Keratinocyte (primary cell): Measurements from ENCODE around the gene C1orf87. TPM values are rescaled to one million over a fixed set of nuclear protein-coding genes. Genes with fewer than 3 reads are reported as not detected.

Experiments used
- DNase-seq: peaks from one replicate; pipeline ENCODE4 v3.0.0-alpha.2; 2011; ENCODE audit warnings: low read depth, missing footprints, low spot score
- FAIRE-seq: peaks from 2 replicates; lab custom pipeline; 2011; peaks lifted over from hg19 to GRCh38; lab: Jason Lieb, UNC
- H2AFZ ChIP-seq: 2 replicates; pipeline ENCODE4 v1.6.0; 2012; ENCODE audit warnings: low read length, control low read depth, inconsistent platforms; ENCODE audit not compliant: control insufficient read depth
- H3K27ac ChIP-seq: 2 replicates; pipeline ENCODE4 v1.5.1; 2011; ENCODE audit warnings: low read length; ENCODE audit not compliant: control insufficient read depth, insufficient read depth
- H3K27me3 ChIP-seq: 3 replicates; pipeline ENCODE4 v1.6.0; 2011; ENCODE audit warnings: low read length; ENCODE audit not compliant: control insufficient read depth, insufficient read depth; ENCODE audit errors: extremely low read depth
- H3K36me3 ChIP-seq, 2 experiments: 2 replicates in 1 of 2; 3 replicates in 1 of 2; pipeline ENCODE4 v1.5.1; 2011; ENCODE audit warnings: low read length in 2 of 2, mild to moderate bottlenecking in 1 of 2; ENCODE audit not compliant: control insufficient read depth in 2 of 2, insufficient read depth in 2 of 2; ENCODE audit errors: extremely low read depth in 1 of 2
- H3K4me1 ChIP-seq: 3 replicates; pipeline ENCODE4 v1.5.1; 2011; ENCODE audit warnings: low read length; ENCODE audit not compliant: control insufficient read depth, insufficient read depth; ENCODE audit errors: extremely low read depth
- H3K4me2 ChIP-seq: 3 replicates; pipeline ENCODE4 v1.6.0; 2011; ENCODE audit warnings: low read depth, low read length; ENCODE audit not compliant: control insufficient read depth, insufficient read depth; ENCODE audit errors: extremely low read depth
- H3K4me3 ChIP-seq, 3 experiments: fragments of 200-600 bp in 1 of 3; sonication (generic) in 1 of 3; 2 replicates in 2 of 3; 3 replicates in 1 of 3; pipeline ENCODE4 v1.5.1; 2011 to 2016; ENCODE audit warnings: low read length in 3 of 3, mild to moderate bottlenecking in 3 of 3, control low read depth in 2 of 3, inconsistent platforms in 1 of 3, low read depth in 1 of 3, mixed read lengths in 1 of 3, mixed run types in 1 of 3, moderate library complexity in 1 of 3; ENCODE audit not compliant: control insufficient read depth in 2 of 3, insufficient read depth in 2 of 3; ENCODE audit errors: extremely low read depth in 1 of 3
- H3K79me2 ChIP-seq: 2 replicates; pipeline ENCODE4 v1.6.0; 2012; ENCODE audit warnings: low read length; ENCODE audit not compliant: control insufficient read depth, insufficient read depth
- H3K9ac ChIP-seq: 3 replicates; pipeline ENCODE4 v1.6.0; 2011; ENCODE audit warnings: low read length; ENCODE audit not compliant: control insufficient read depth, insufficient read depth; ENCODE audit errors: extremely low read depth
- H3K9me1 ChIP-seq: 3 replicates; pipeline ENCODE4 v1.6.0; 2011; ENCODE audit warnings: low read length; ENCODE audit not compliant: control insufficient read depth, insufficient read depth; ENCODE audit errors: extremely low read depth
- H3K9me3 ChIP-seq: 2 replicates; pipeline ENCODE4 v1.5.1; 2012; ENCODE audit warnings: low read depth, low read length; ENCODE audit not compliant: control insufficient read depth
- H4K20me1 ChIP-seq: 3 replicates; pipeline ENCODE4 v1.6.0; 2011; ENCODE audit warnings: low read length; ENCODE audit not compliant: control insufficient read depth, insufficient read depth; ENCODE audit errors: extremely low read depth
- CTCF ChIP-seq, 3 experiments: IDR thresholded peaks in 1 of 3; conservative IDR thresholded peaks in 1 of 3; optimal IDR thresholded peaks in 1 of 3; 2 replicates in 2 of 3; 3 replicates in 1 of 3; pipeline versions ENCODE3 to v1.5.1; 2011; ENCODE audit warnings: low read length in 3 of 3, mild to moderate bottlenecking in 3 of 3, moderate library complexity in 2 of 3, control low read depth in 1 of 3, inconsistent platforms in 1 of 3; ENCODE audit not compliant: insufficient read depth in 2 of 3; ENCODE audit errors: extremely low read depth in 1 of 3
- EZH2 ChIP-seq: IDR thresholded peaks from one replicate; pipeline ENCODE4 v1.6.1; 2012; ENCODE audit warnings: inconsistent platforms, mild to moderate bottlenecking, low read length, moderate library complexity
- dilution Hi-C: fragments of 300-500 bp; cut with MboI; formaldehyde crosslinking; loops from one replicate; pipeline ENCODE4 v1.7.0; 2020; ENCODE audit warnings: low sequenced_read_pairs; ENCODE audit not compliant: extremely low pct_ligation_motif_present
- polyA plus RNA-seq, 5 experiments: library from polyadenylated mRNA; depleted of rRNA in 3 of 5; stranded (reverse) in 3 of 5; stranded (forward) in 1 of 5; unstranded in 1 of 5; fragments of >200 nt; gene quantifications; 1 replicate in 1 of 5; 2 replicates in 3 of 5; 3 replicates in 1 of 5; pipeline versions ENCODE4 v1.2.1 to v1.2.3, GENCODE V29; 2011 to 2012; ENCODE audit warnings: missing spikeins in 2 of 5, low read depth in 1 of 5, low replicate concordance in 1 of 5

The C1orf87 gene
- polyA plus RNA-seq, 1 donor (not counting 4 experiments of a cell fraction or from before 2014, with no cell fraction given): not detected

- dilution Hi-C loops: no loop called here
Measured at GRCh38 chr1:60087681-60088080, 14.1 kb upstream of the C1orf87 start.

DNA sequence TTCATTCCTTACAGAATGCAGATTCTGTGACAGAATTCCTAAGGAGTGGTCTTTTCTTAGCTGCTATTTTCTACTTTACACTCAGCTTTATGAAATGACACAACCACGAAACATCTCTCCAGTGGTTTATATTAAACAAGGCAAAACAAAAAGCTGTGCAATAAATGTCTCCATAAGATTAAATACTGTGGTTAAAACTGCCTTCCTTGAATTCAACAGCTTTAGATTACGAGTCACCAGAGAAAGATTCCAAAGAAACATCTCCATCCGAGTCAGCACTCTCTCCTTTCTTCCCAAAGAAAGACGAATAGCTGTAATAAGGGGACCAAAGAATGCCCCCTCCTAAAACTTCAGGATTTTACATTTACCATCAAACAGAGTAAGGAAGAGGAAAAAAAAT lies 4.6 kb upstream of the C1orf87 start:
- no peaks in the 10 kb centered on the region for H3K79me2 ChIP-seq
- no peaks in the 10 kb centered on the region for H3K4me1 ChIP-seq
- no peak for FAIRE-seq
- H3K4me3 ChIP-seq: no peak overlapping the region
- H3K36me3 ChIP-seq: no peaks in the 10 kb centered on the region
- H3K9me1 ChIP-seq: no peaks in the 10 kb centered on the region
- no peak overlapping the region for H3K9ac ChIP-seq
- TF ChIP-seq CTCF (optimal IDR thresholded peaks at IDR 0.05 in 1 of 3, IDR thresholded peaks at IDR 0.05 in 1 of 3, conservative IDR thresholded peaks at IDR 0.05 in 1 of 3; ENCODE audit: extremely low read depth in 1 of 3, insufficient read depth in 2 of 3, low read length in 3 of 3) (no peak), EZH2 (no peak)
- no peaks in the 10 kb centered on the region for H4K20me1 ChIP-seq
- H3K27me3 ChIP-seq: peaks cover 25% of the 10 kb centered on the region
- no peak overlapping the region for H3K27ac ChIP-seq
- no peak overlapping the region for H3K4me2 ChIP-seq
- dilution Hi-C loops: no loop called here
- DNase-seq: no peak
- no peaks in the 10 kb centered on the region for H3K9me3 ChIP-seq
- H2AFZ ChIP-seq: no peak overlapping the region

More at GRCh38 chr1:60087681-60088080, 14.1 kb upstream of the C1orf87 start:
- Histone ChIP-seq H3K27me3 (no peaks in the 10 kb centered on the region), H3K4me2 (no peak overlapping the region), H3K27ac (no peak overlapping the region), H3K9ac (no peak overlapping the region), H4K20me1 (no peaks in the 10 kb centered on the region), H3K79me2 (no peaks in the 10 kb centered on the region), H3K36me3 (no peaks in the 10 kb centered on the region), H3K9me3 (no peaks in the 10 kb centered on the region), H3K4me1 (no peaks in the 10 kb centered on the region), H3K4me3 (no peak overlapping the region), H3K9me1 (no peaks in the 10 kb centered on the region), H2AFZ (no peak overlapping the region)
- no peak for DNase-seq
- TF ChIP-seq EZH2 (no peak), CTCF (optimal IDR thresholded peaks at IDR 0.05 in 1 of 3, IDR thresholded peaks at IDR 0.05 in 1 of 3, conservative IDR thresholded peaks at IDR 0.05 in 1 of 3; ENCODE audit: extremely low read depth in 1 of 3, insufficient read depth in 2 of 3, low read length in 3 of 3) (no peak)
- no peak for FAIRE-seq
